LNCAP (cell line): ENCODE data around the gene CCDC93.

Experiments used
- CTCF ChIP-seq: fragments of 450-650 bp; IDR thresholded peaks from 2 replicates; pipeline ENCODE4 v1.5.1; 2017; ENCODE audit warnings: mild to moderate bottlenecking

CCDC93 gene

DNA sequence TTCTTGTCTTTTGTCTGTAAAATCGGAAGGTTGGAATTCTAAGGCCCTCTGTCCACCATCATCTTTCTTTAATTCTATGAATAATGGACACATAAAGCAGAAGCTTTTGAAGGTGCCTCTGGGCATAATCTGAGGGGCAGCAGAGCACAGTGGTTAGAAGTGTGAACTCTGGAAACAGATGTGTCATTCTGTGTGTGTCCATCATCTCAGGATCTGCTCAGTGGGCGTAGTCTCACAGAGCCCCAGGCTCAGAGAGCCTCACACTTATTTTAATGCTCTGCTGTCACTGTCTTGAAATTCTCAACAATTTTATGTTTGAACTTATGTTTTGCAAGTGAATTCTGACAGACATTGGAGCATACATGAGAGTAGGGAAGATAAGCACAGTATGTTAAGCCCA lies 31.0 kb upstream of the CCDC93 start:
- TF ChIP-seq CTCF, result no peak

DNA sequence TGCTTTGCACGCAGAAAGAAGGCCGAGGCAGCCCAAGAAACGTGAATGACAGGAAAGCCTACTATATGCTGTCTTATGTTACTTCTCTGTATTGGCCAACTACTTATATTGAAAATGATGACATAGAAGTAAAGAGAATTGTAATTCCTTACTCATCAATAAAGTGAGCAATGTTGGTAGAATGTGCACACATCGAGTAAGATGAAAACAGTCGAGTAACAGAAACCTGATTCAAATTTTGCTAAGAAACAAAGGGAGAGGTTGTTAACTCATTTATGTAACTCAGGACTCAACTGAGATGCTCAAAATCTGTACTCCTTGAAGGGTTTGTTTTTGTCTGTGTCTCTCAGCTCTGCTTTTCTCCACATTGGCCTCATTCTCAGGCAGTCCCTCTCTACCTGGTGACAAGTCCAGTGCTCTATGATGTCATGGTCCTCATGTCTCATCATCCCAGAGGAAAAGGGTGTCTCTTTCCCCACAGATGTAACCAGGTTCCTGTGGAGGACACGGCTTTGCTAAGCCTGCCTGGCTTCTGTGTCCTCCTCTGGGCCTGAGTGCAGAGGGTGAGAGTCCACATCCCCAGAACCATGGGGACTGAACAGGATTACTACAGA lies 30.3 kb upstream of the CCDC93 start:
- no peak for TF ChIP-seq CTCF

GRCh38 chr2:118040891-118041290 lies 27.0 kb upstream of the CCDC93 start:
- no peak for TF ChIP-seq CTCF

- TF ChIP-seq CTCF, result peak; percentile 75
Measured at GRCh38 chr2:118032169-118033013, 18.5 kb upstream of the CCDC93 start.

DNA sequence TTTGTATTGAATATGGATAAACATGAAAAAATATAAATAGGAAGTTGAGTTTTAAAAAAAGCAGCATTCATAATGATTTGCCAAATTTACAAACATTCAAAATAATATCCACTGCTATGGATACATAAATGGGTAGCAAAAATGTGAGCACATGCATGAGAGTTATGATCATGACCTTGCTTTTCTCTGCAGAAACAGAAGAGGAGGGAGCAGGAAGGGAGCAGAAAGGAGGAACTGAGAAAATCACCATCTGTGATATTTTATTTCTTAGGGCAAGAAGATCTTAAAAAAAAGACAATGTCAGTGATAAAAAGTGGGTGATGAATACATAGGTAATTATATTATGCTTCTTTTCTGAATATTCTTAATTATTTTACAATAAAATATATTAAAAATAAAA lies 17.7 kb upstream of the CCDC93 start:
- no peak for TF ChIP-seq CTCF

GRCh38 chr2:118029025-118029424 lies 15.2 kb upstream of the CCDC93 start:
- no peak for TF ChIP-seq CTCF

DNA sequence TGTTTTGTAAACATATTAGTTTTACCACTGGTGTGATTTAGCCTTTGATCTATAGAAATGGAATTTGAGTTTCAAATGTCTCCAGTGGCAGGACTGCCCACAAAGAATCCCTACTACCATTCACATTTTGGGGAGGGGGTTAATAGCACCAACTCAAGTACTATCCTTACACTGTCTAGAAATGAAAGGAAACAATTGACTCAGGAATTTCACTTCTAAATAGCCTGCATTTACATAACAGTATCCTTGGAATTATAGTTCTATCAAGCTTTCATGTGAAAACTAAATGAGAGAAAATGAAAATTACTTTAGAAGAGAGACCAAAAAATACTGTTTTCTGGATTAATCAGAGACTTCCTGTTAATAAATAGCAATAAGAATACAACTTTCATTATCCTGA lies 7.5 kb upstream of the CCDC93 start:
- TF ChIP-seq CTCF, result no peak
